ENCODE data around the gene NFKBIA.
"Not testable (repeated sequence)": the region's sequence is repeated elsewhere in the genome, so short reads cannot be mapped to it uniquely, and the experiment has no call there.

NFKBIA gene

DNA sequence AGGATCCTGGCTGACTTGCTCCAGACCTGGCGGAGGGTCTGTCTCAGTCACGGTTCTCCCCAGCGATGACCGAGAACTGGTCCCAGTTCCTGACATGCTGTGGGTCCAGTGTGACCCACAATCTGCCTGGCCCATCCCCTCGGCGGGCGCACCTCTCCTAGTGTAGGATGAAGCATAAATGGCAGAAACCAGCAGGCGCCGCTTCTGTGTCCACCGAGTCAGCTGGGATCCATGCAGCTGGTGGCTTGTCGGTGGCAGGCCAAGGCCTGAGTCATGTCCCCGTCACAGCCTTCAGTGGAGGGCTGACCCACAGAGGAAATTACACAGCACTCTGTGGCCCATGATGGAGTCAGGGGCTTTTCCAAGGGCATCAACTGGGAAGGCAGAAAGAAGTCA, 38.5 kb downstream of the NFKBIA start:
- no peak for DNase-seq

DNA sequence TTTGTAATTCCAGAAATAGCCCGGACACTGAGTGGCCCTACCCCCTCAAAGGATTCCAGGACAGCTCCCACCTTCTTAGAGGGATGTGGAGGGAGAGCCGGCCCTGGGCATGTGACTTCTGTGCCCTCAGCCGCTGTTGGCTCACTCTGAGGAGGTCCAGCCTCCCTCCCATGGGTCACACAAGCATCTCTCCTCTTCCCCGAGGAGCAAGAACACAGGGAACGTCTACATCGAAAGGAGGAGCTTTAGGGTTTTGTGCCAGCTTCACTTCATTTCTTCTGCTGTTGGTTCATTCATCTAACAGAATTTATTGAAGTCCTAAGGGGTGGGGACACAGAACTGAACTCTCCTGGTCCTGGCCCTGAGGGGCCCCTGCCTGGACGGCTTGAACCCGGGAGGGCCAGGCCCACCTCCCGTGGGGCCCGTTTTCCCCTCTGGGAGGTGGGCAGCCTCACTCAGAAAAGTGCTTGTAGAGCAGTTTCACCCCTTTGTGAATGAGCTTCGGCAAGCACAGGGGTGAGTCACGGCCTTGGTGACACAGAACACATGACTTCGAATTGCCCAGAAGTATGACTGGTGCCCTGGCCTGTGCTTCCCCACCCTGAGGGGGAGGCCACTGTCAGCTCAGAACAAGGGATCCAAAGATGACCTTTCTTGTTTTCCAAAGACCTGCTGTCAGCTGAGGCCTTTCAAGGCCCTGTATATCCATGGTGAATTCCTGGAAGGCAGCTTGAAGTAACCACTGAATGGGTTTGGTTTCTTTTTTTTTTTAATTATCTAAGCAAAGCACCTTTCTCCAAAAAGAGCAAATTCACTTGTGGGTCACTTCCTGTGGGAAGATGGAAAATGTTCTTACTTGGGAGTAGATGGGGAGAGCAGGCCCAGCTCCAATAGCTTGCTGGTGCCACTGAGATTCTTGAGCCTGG, 39.2 kb downstream of the NFKBIA start:
- no peak for DNase-seq

DNA sequence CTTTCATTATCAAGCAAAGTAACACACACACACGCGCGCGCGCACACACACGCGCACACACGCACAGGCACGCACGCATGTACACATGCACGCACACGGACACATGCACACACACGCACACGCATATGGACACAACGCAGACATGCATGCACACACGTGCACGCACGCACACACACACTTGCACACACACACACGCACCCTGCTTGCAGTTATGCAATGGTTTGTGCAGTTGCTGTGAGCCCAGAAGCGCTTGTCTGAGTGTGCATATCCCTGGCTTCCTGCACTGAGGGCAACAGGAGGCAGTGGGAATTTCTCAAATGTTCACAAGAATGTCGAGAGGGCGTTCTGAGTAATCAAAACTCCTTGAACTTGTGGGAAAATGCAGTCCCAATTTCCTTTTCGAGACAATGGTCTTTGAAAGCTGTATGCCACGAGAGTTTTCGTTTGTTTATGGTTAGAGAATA, 41.6 kb downstream of the NFKBIA start:
- no peak for DNase-seq

DNA sequence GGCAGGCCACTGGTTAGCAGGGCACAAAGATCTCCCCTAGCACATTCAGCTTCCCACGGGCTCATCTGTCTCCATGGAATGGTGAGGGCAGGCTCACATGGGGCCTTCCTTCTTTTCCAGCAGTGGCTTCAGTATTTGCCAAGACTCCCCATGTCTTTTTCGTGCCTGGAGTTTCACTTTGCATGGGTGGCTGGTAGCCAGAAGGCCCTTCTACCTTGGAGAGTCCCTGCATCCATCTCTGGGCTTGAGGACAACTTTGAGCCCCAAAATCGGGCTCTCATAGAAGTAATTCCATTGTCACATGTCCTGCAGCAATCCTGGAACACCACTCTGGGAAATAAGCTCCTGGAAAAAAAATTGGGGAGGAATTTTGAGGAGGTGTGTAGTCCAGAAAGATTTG, 42.1 kb downstream of the NFKBIA start:
- DNase-seq, result no peak

DNA sequence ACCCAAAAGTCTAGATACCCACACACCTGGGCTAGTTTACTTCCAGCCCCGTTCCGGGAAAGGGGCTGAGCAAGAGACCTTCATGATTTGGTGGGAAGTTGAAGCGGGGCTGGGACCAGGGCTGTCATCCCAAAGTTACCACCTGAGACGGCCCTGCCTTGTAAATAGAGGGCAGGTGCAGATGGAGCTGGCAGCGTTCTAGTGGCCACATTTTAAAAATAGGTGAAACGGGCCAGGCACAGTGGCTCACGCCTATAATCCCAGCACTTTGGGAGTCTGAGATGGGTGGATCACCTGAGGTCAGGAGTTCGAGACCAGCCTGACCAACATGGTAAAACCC, 43.4 kb downstream of the NFKBIA start:
- no peak for DNase-seq

DNA sequence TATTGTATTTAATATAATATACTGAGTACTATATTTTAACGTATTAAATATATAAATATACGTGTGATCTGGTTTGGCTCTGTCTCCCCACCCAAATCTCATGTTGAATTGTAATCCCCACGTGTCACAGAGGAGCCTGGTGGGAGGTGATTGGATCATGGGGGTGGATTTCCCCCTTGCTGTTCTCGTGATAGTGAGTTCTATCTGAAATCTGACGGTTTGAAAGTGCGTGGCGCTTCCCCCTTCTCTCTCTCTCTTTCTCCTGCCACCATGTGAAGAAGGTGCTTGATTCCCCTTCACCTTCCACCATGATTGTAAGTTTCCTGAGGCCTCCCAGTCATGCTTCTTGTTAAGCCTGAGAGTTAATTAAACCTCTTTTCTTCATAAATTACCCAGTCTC, 44.9 kb downstream of the NFKBIA start:
- DNase-seq, result not testable (repeated sequence)

DNA sequence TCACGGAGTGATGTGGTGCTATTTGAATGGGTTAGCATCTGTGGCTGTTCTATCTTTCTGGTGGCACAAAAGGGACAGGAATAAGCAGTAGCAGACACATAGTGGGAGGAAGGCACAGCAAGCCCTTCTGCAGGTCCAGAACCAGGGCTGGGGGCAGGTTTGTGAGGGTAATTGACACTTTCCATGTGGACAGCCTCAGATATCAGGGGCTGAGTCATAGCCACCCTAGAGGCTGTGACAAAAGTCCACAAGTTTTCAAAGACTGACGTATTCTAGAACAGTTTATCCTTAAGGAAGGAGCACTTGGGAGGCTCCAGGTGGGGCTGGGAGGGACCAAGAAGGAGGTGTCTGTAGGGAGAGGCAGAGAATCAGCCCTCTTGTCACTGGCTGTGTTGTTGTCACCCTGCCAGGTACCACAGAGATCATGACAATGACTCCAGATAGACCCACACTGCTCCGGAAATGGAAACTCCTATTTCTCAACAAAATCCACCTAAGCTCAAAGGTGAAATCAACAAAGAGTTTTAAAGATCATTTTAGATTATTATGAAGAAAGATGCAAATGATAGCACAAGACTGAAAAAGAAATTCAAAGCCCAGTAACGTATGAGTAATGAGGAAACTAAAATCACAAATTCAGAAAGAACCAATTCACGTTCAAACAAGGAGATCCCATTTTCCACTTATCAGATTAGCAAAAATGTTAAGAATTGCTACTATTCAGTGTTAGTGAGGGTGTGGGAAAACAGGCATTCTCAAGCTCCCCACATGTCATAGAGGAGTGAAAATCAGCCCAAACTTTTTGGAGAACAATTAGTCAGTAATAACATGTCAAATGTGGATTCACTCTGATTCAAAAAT, 48.3 kb downstream of the NFKBIA start:
- no peak for DNase-seq

DNA sequence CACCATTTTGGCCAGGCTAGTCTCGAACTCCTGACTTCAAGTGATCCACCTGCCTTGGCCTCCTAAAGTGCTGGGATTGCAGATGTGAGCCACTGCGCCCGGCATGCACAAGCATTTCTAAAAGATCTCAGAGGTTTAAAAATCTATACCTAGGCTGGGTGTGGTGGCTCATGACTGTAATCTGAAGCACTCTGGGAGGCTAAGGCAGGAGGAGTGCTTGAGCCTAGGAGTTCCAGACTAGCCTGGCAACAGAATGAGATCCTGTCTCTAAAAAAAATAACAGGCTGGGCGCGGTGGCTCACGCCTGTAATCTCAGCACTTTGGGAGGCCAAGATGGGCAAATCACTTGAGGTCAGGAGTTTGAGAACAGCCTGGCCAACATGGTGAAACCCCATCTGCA, 49.3 kb downstream of the NFKBIA start:
- DNase-seq, result not testable (repeated sequence)

DNA sequence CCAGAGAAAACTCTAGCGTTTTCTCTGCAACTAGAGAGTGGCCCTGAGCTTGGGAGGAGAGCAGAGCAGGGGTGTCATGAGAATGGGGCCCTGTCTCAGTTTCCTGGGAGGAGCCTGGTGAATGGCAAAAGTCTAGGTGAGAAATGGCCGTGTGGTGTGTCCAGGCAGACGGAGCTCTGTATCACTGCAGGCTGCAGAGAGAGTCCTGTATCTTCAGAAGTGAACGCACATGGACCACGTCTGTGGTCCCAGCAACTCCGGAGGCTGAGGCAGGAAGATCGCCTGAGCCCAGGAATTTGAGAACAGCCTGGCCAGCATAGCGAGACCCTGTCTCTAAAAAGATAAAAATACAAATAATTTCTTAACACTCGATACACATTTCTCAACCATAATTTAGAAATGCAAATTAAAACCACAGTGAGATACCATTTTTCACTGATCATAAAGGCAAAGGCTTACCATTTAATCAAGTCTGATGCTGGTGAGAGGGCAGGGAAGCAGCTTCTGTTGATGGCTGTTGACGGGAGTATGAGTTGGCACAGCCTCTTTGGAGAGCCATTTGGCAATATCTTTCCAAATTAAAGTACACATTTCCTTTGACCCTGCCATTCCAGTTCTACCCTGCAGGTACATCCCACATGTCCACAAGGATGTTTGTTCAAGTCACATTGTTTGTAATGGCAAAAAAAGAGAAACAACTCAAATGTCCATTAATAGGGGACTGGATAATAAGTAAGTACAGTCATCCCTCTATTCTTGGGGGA, 51.0 kb downstream of the NFKBIA start:
- no peak for DNase-seq

DNA sequence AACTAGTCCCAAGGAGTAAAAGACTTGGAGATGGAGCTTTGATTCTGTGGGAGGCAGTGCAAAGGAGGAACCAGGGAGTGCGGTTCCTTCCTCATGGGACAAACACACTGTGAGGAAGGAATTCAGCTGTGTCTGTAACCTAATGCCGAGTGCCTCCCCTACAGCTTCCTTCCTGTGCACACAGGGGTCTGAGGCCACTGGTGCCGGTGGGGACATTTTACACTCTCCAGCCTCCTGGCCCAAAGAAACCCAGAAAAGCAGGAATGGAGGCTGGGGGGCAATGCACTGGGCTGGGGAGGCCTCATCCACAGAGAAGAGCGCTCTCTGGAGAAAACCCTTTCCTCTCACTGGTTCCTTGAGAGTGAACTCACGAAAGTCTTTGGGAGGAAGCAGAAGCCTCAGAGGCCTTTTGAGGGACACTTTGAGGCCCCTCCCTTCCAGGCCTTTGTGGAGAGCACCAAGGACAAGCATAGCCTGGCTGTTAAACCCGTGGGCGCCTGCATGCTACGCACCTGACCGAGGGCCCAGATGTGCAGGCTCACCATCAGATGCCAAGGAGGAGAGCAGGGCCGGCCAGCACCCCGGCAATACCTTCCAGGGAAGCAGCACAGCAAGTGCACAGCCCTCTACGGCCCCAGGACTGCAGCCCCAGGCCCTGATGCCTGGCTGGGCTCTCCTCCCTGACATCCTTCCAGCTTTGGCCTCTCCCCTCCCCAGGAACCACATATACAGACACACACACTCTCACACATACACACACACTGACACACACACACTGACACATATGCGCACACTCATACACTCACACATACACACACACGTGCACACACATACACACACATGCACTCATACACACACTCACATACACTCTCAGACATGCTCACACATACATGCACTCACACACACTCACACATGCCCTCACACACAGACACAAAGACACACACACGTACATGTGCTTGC, 52.0 kb downstream of the NFKBIA start:
- DNase-seq, result no peak

DNA sequence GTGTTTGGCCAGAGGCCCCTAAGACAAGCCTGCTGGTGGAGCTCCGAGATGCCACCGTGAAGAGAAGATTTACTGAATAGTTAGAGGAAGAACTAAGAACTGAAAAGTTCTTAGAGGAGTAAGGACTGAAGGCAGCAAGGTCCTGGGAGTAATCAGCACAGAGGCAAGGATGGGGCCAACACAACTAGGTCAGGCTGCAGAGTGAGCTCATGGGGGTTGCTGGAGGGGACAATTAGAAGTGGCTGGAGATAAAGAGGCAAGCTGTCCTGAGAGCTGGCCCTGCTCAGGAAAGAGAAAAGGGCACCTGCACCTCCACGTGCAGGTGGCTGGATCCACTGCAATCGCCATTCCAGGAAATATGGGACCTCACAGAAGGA, 52.7 kb downstream of the NFKBIA start:
- DNase-seq, result no peak

Data from SHP77 (cell line).